T-helper 22 cell (primary cell): Measurements from ENCODE around the gene TIAM2.
"Not testable (repeated sequence)": the region's sequence is repeated elsewhere in the genome, so short reads cannot be mapped to it uniquely, and the experiment has no call there.

Experiments used
- DNase-seq: peaks from one replicate; pipeline ENCODE4 v3.0.0-alpha.2; 2020; ENCODE audit warnings: low read depth

TIAM2 gene

DNA sequence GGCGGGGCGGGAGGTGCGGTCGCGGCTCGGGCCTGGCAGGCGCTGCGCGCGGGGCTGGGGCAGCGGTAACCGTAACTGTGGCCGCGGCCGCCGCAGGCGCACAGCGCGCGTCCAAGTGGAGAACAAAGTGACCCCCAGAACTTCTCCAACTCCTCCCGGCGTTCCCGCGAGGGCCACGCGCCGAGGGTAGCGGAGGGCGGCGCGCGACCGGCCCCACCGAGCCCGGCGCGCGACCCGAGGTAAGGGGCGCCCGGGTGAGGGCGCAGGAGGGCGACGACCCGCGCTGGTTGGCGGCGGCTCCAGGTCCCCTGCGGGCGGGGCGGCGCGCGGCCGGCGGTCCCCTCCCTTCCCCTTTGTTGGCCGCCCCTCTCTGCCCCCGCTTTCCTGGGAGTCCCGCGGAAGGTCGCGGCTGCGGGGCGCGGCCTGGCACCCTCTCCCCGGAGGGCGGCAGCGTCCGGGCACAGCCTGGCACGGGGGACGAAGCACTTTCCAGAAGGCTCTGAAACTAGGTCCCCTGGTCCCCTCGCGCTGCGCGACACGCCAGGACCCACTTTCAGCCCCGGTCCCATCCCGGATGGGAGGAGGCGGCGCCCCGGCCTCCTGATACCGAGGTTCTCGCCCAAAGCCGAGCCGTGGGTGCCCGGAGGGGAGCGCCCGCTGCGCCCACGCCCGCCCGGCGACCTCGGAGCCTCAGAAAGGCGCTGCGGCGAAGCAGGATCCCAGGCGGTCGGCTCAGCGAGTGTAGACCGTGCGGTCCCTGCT lies at the start of gene TIAM2:
TIAM2 (plus strand) TSS at position 62 of the 762 bp plus-strand sequence. CDS start 133,909 bp downstream, outside the sequence.
- DNase-seq, result no peak

DNA sequence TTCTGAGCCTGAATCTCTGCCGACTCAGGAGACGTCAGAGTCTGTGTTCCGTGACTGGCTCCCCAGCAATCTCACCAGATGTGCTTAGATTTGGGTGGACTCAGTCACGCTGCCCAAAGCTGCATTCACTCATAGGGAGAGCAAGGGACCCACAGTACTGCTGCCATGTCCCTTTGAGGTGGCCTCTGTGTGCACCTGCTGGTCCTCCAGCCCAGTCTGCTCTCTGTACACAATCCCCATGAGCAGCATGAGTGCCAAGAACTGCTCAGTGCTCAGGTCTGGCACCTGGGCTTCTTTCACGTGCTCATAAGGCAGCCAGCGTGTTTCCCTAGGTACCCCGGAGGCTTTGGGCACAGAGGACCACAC lies 44.2 kb upstream of the TIAM2 start:
- no peak for DNase-seq

GRCh38 chr6:154951345-154952200 lies 43.5 kb upstream of the TIAM2 start:
- no peak for DNase-seq

GRCh38 chr6:154953644-154954043 lies 41.5 kb upstream of the TIAM2 start:
- no peak for DNase-seq

DNA sequence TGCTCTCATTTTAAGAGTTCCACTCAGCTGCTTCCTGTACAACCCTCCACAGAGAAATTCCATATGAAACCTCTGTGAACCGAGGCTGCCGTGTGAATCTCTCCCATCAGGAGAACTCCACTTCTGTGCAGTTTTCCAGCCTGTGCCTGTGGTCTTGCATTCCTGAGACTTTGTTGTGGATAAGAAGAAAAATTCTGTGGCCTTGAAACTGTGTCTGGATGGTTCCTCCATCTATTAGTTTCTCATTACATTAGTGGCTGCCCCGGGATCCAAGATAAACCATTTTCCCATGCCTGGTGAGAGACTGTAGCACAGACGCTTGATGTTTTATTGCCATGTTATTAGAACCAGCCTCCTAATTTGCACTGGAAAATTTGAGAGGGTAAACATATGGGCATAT lies 40.8 kb upstream of the TIAM2 start:
- no peak for DNase-seq

DNA sequence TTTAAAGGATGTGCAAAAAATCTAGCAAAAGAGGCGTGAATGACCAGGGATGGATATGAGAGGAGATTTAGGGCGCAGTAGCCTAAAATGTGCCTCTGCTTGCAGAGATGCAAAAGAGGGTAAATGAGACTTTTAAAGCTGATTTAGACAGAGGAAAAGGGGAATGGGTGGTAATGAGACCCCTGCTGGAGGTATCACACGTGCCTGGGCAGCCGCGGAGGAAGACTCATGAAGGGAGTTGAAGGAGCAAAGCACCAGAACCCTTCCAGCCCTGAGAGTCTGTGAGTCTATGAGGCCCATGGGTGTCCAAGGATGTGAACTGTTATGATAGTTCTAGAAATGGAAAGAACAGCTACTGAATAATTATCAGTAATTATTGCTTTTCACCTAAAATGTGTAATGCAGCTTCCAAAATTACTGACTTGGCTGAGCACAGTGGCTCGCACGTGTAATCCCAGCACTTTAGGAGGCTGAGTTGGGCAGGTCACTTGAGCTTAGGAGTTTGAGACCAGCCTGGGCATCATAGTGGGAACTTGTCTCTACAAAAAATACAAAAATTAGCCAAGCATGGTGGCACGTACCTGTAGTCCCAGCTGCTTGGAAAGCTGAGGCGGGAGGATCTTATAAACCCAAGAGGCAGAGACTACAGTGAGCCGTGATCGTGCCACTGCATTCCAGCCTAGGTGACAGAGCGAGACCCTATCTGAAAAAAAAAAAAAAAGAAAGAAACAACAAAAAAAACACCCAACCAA lies 38.2 kb upstream of the TIAM2 start:
- DNase-seq, result no peak

GRCh38 chr6:154958469-154958868 lies 36.6 kb upstream of the TIAM2 start:
- no peak for DNase-seq

- no peak for DNase-seq
Observed at GRCh38 chr6:154960299-154960843, 34.7 kb upstream of the TIAM2 start.

- DNase-seq, result no peak
Observed at GRCh38 chr6:154960854-154961530, 34.1 kb upstream of the TIAM2 start.

- DNase-seq, result no peak
Observed at GRCh38 chr6:154962753-154963152, 32.4 kb upstream of the TIAM2 start.

DNA sequence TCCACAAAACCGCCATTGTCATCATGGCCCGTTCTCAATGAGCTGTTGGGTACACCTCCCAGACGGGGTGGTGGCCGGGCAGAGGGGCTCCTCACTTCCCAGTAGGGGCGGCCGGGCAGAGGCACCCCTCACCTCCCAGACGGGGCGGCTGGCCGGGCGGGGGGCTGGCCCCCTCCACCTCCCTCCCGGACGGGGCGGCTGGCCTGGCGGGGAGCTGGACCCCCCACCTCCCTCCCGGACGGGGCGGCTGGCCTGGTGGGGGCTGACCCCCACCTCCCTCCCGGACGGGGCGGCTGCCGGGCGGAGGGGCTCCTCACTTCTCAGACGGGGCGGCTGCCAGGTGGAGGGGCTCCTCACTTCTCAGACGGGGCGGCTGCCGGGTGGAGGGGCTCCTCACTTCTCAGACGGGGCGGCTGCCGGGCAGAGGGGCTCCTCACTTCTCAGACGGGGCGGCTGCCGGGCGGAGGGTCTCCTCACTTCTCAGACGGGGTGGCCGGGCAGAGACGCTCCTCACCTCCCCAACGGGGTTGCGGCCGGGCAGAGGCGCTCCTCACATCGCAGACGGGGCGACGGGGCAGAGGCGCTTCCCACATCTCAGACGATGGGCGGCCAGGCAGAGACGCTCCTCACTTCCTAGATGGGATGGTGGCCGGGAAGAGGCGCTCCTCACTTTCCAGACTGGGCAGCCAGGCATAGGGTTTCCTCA lies 28.9 kb upstream of the TIAM2 start:
- DNase-seq, result not testable (repeated sequence)

DNA sequence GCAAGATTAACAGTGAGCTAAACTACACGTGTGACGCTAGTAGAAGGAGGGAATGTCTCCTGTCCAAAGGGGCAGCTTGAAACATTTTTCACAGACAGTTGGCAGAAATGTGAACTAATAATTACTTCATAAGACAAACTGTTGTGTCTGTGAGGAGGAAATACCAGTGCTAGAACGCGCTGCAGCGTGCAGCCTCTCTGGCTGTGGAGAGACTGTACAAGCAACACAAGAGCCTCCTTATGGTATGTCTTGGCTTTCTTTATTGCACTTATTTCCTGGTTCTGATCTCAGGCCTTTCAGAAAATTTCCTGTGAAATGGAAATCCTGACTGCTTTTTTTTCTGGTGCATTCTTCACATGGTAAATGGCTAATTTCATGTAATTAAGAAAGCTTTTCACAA lies 25.3 kb upstream of the TIAM2 start:
- DNase-seq, result no peak

DNA sequence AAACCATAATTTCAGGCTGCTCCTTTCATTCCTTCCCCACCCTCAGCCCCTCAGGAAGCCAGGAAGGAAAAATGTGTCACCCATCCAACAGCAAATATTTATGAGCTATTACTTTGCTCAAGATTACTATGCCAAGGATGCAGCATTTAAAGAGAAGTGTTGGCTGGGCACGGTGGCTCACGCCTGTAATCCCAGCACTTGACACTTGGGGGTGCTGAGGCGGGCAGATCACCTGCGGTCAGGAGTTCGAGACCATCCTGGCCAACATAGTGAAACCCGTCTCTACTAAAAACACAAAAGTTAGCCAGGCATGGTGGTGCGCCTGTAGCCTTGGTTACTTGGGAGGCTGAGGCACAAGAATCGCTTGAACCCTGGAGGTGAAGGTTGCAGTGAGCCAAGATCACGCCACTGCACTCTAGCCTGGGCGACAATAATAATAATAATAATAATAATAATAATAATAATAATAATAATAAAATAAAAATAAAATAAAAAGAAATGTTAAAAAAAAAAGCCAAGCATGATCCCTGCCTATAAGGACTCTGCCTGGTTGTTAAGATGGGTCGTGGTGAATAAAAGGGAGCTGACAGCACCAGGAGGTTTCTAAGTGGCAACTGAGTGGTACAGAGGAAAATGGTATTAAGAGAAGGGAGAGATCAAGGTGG lies 20.5 kb upstream of the TIAM2 start:
- DNase-seq, result no peak

DNA sequence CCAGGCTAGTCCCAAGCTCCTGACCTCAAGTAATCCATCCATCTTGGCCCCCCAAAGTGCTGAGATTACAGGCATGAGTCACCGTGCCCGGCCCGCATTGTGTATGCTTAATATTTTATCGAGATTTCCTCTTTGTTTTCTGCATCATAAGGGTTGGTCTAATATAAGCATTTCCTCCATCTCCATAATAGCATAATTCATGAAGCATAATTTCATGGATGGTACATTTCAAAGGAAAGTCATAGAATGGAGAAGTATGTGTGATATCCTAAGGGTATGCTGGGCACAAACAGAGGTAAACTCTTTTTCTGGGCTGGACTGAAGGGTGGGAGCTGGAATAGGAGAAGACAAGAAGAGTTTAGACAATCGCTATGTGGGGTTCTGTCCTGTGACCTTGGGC lies 17.5 kb upstream of the TIAM2 start:
- DNase-seq, result no peak

GRCh38 chr6:154980273-154981078 lies 14.6 kb upstream of the TIAM2 start:
- DNase-seq, result no peak

DNA sequence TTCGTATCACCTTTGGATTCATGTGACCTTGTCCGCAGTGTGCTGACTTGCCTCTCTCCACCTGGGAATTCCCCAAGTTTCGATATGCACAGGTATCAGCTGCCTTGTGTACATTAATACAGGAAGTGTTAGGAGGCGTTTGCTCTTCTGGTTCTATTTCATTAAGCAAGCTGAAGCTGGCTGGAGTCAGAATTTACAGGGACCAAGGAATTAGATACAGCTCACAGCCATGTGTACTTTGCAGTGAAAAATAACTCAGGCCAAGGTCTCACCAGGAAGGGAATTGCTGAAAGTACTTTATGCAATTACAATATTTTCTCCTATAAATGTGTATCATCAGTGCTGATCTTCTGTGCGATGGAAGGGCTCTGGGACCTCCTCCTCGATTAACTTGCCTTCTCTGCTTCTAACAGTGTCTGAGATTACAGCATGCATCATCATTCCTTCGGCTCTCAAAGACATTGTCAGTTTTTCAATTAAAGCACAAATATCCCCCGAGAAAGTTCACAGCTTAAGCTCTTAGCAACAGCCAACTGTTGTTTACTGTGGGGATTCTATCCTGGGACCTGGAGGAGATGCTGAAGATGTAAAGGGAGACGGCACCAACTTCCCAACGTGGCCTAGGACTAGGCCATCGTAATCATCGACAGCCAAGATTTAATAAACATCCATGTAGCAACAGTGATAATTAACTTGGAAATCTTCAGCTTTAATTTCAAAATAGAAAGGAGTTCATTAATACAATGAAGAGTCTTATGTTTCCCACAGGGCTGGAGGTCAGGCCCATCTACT lies 13.8 kb upstream of the TIAM2 start:
- DNase-seq, result no peak

GRCh38 chr6:154984146-154984545 lies 11.0 kb upstream of the TIAM2 start:
- DNase-seq, result no peak

GRCh38 chr6:154986787-154987235 lies 8.3 kb upstream of the TIAM2 start:
- no peak for DNase-seq

DNA sequence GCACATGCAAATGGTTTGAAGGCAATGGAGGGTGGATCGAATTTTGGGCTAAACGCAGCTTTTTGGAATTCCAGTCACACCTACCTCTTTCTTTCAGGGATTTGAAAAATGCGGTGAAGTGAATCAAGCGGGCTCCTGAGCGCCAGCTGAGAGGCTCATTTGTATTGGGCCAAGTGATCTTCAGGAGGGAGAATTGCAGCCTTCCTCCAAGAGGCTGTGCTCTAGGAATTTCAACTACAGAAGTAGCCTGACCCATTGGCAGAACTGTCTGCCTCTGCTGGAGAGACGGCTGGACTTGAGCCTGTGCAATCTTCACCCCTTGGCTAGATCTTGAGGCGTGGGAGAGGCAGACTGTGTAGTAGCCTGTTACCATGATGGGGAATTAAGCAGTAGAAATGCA lies 5.7 kb upstream of the TIAM2 start:
- no peak for DNase-seq
